Left ventricle myocardium inferior (tissue), 1 donor: ENCODE measurements around the gene IFT20. TPM values are rescaled to one million over a fixed set of nuclear protein-coding genes. Genes with fewer than 3 reads are reported as not detected.

Source experiments
- DNase-seq: peaks from one replicate; pipeline ENCODE4 v3.0.0-alpha.2; 2020
- H3K27ac ChIP-seq: fragments of 200-600 bp; replicated peaks from 2 replicates; pipeline ENCODE4 v1.8.0; 2021
- H3K27me3 ChIP-seq: fragments of 200-600 bp; 2 replicates; pipeline ENCODE4 v1.8.0; 2021; ENCODE audit warnings: low read depth
- H3K36me3 ChIP-seq: fragments of 200-600 bp; 2 replicates; pipeline ENCODE4 v1.8.0; 2021
- H3K4me1 ChIP-seq: fragments of 200-600 bp; 2 replicates; pipeline ENCODE4 v1.8.0; 2021
- H3K4me3 ChIP-seq: fragments of 200-600 bp; 2 replicates; pipeline ENCODE4 v1.8.0; 2021; ENCODE audit warnings: mild to moderate bottlenecking, moderate library complexity
- H3K9me3 ChIP-seq: fragments of 200-600 bp; replicated peaks from 2 replicates; pipeline ENCODE4 v1.8.0; 2021
- CTCF ChIP-seq: fragments of 200-600 bp; IDR thresholded peaks from 2 replicates; pipeline ENCODE4 v1.8.0; 2021; ENCODE audit warnings: antibody characterized with exemption, mild to moderate bottlenecking, borderline replicate concordance
- intact Hi-C: fragments of 100-400 bp; cut with micrococcal nuclease; formaldehyde crosslinking; loops from one replicate; pipeline ENCODE4 v1.11.0; 2022
- microRNA-seq: library from miRNA; unstranded; fragments of <30 nt; microRNA quantifications from one replicate; pipeline ENCODE4 v1.2.0, GENCODE V29; 2020
- total RNA-seq: library from RNA; stranded (reverse); fragmentation: NEBNext Ultra II Directional; extraction: Animal tissue kit (Norgen Biotek cat#: 25700); gene quantifications from one replicate; pipeline ENCODE4 v1.2.1, GENCODE V29; 2021
- donor health status: DM: no; HTN: yes; CAD: no; lungs with severe emphysema.

Gene IFT20
- total RNA-seq, 1 donor from 2014 or later, result 14.3 TPM

GRCh38 chr17:28280826-28281225 is 54.4 kb downstream of the IFT20 start:
- Histone ChIP-seq H3K4me3 (no peak overlapping the region), H3K27me3 (no peaks in the 10 kb centered on the region), H3K27ac (no peak overlapping the region), H3K9me3 (no peaks in the 10 kb centered on the region), H3K36me3 (no peaks in the 10 kb centered on the region), H3K4me1 (no peaks in the 10 kb centered on the region)
- intact Hi-C loops, result no loop called here
- DNase-seq, result no peak
- TF ChIP-seq CTCF, result no peak

GRCh38 chr17:28279411-28279810 is 55.9 kb downstream of the IFT20 start:
- Histone ChIP-seq H3K4me3 (no peak overlapping the region), H3K27me3 (no peaks in the 10 kb centered on the region), H3K4me1 (no peaks in the 10 kb centered on the region), H3K36me3 (no peaks in the 10 kb centered on the region), H3K27ac (no peak overlapping the region), H3K9me3 (no peaks in the 10 kb centered on the region)
- no peak for TF ChIP-seq CTCF
- intact Hi-C loops, result no loop called here
- DNase-seq, result no peak

Small RNAs within 50 kb of the gene (microRNA-seq; reads per million reads assigned to microRNA genes)
- gene MIR4723, result not detected

Other genes starting within 250 kb of the IFT20 start
- gene TMEM97, start 16.3 kb downstream of the IFT20 start, total RNA-seq, result 2.1 TPM
- gene TNFAIP1, start 289 bp upstream of the IFT20 start, total RNA-seq, result 35.1 TPM
- gene POLDIP2, start 22.1 kb upstream of the IFT20 start, total RNA-seq, result 154 TPM
- not detected for gene SEBOX, start 29.7 kb upstream of the IFT20 start, total RNA-seq
- 40.4 TPM for gene VTN, start 34.8 kb upstream of the IFT20 start, total RNA-seq
- gene SARM1, start 36.2 kb upstream of the IFT20 start, total RNA-seq, result 5.1 TPM
- gene SLC46A1, start 70.7 kb upstream of the IFT20 start, total RNA-seq, result 6.0 TPM
- gene SLC13A2, start 138.2 kb upstream of the IFT20 start, total RNA-seq, result not detected
- not detected for gene FOXN1, start 170.9 kb upstream of the IFT20 start, total RNA-seq
- 22.5 TPM for gene UNC119, start 217.2 kb upstream of the IFT20 start, total RNA-seq
- gene PIGS, start 236.1 kb upstream of the IFT20 start, total RNA-seq, result 38.2 TPM
- gene ALDOC, start 241.4 kb upstream of the IFT20 start, total RNA-seq, result 329 TPM